ENCODE measurements around the gene FCGR1A.
"Not testable (repeated sequence)": the region's sequence is repeated elsewhere in the genome, so short reads cannot be mapped to it uniquely, and the experiment has no call there.

- TF ChIP-seq, protein P1, sequence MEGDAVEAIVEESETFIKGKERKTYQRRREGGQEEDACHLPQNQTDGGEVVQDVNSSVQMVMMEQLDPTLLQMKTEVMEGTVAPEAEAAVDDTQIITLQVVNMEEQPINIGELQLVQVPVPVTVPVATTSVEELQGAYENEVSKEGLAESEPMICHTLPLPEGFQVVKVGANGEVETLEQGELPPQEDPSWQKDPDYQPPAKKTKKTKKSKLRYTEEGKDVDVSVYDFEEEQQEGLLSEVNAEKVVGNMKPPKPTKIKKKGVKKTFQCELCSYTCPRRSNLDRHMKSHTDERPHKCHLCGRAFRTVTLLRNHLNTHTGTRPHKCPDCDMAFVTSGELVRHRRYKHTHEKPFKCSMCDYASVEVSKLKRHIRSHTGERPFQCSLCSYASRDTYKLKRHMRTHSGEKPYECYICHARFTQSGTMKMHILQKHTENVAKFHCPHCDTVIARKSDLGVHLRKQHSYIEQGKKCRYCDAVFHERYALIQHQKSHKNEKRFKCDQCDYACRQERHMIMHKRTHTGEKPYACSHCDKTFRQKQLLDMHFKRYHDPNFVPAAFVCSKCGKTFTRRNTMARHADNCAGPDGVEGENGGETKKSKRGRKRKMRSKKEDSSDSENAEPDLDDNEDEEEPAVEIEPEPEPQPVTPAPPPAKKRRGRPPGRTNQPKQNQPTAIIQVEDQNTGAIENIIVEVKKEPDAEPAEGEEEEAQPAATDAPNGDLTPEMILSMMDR (IDR thresholded peaks at IDR 0.05; ENCODE audit: extremely low read depth in 1 of 2, insufficient read depth in 1 of 2, low read depth in 1 of 2, low read length in 2 of 2) = not testable (repeated sequence)
- not testable (repeated sequence) for TF ChIP-seq POLR2A (IDR thresholded peaks at IDR 0.05; ENCODE audit: low read depth, low read length); EZH2 (IDR thresholded peaks at IDR 0.05; ENCODE audit: borderline replicate concordance, low read depth, low read length, severe bottlenecking)
These were observed 42.3 kb upstream of the FCGR1A start for GRCh38 chr1:149740148-149740581.

All from endothelial cell of umbilical vein (primary cell).